Glutamatergic neuron (in vitro differentiated cells): ENCODE measurements around the gene DEPP1. TPM values are rescaled to one million over a fixed set of nuclear protein-coding genes. Genes with fewer than 3 reads are reported as not detected.

Experiments used
- DNase-seq: peaks from one replicate; pipeline ENCODE4 v3.0.0; 2022
- H3K27ac Mint-ChIP-seq: one replicate; pipeline ENCODE4 v1.8.0; 2020; ENCODE audit warnings: mild to moderate bottlenecking, mixed read lengths, inconsistent platforms; ENCODE audit not compliant: unreplicated experiment
- H3K27me3 Mint-ChIP-seq: one replicate; pipeline ENCODE4 v1.8.0; 2020; ENCODE audit warnings: mild to moderate bottlenecking, moderate library complexity, mixed read lengths, inconsistent platforms; ENCODE audit not compliant: unreplicated experiment
- H3K36me3 Mint-ChIP-seq: one replicate; pipeline ENCODE4 v1.8.0; 2020; ENCODE audit warnings: mild to moderate bottlenecking, mixed read lengths, inconsistent platforms; ENCODE audit not compliant: unreplicated experiment
- H3K4me1 Mint-ChIP-seq: one replicate; pipeline ENCODE4 v1.8.0; 2020; ENCODE audit warnings: mild to moderate bottlenecking, low read depth, mixed read lengths, inconsistent platforms; ENCODE audit not compliant: unreplicated experiment
- H3K4me3 Mint-ChIP-seq: one replicate; pipeline ENCODE4 v1.8.0; 2020; ENCODE audit warnings: mild to moderate bottlenecking, mixed read lengths, inconsistent platforms; ENCODE audit not compliant: unreplicated experiment
- H3K9me3 Mint-ChIP-seq: one replicate; pipeline ENCODE4 v1.8.0; 2020; ENCODE audit warnings: mild to moderate bottlenecking, moderate library complexity, mixed read lengths, inconsistent platforms; ENCODE audit not compliant: unreplicated experiment
- CTCF ChIP-seq: fragments of 200-600 bp; sonication (generic); IDR thresholded peaks from one replicate; pipeline ENCODE4 v1.5.0; 2021; ENCODE audit not compliant: partially characterized antibody, unreplicated experiment
- total RNA-seq: library from RNA; stranded (reverse); fragmentation: NEBNext Ultra II Directional; extraction: Animal tissue kit (Norgen Biotek cat#: 25700); gene quantifications from one replicate; pipeline ENCODE4 v1.2.1, GENCODE V29; 2021; ENCODE audit not compliant: unreplicated experiment

The DEPP1 gene
- total RNA-seq, 1 donor from 2014 or later: 13.6 TPM

- DNase-seq: no peak
- Mint-ChIP-seq H3K4me3 (no peak overlapping the region), H3K4me1 (peaks cover 18% of the 10 kb centered on the region), H3K27ac (peak overlapping the region; percentile 48), H3K27me3 (peaks cover 15% of the 10 kb centered on the region), H3K36me3 (peaks cover 11% of the 10 kb centered on the region), H3K9me3 (peaks cover 6% of the 10 kb centered on the region)
- no peak for TF ChIP-seq CTCF
Measured at GRCh38 chr10:44997105-44997748, 18.6 kb upstream of the DEPP1 start.

GRCh38 chr10:44995914-44996669, 17.5 kb upstream of the DEPP1 start:
- Mint-ChIP-seq H3K9me3 (peaks cover 8% of the 10 kb centered on the region), H3K27me3 (peaks cover 15% of the 10 kb centered on the region), H3K36me3 (peaks cover 16% of the 10 kb centered on the region), H3K4me3 (no peak overlapping the region), H3K27ac (peak overlapping the region; percentile 44), H3K4me1 (peaks cover 20% of the 10 kb centered on the region)
- no peak for TF ChIP-seq CTCF
- DNase-seq: no peak

- no peak for TF ChIP-seq CTCF
- Mint-ChIP-seq H3K27ac (peak overlapping the region; percentile 44), H3K9me3 (peaks cover 7% of the 10 kb centered on the region), H3K27me3 (peaks cover 14% of the 10 kb centered on the region), H3K36me3 (peaks cover 16% of the 10 kb centered on the region), H3K4me3 (no peak overlapping the region), H3K4me1 (peaks cover 20% of the 10 kb centered on the region)
- DNase-seq: no peak
Measured at GRCh38 chr10:44995581-44995913, 16.9 kb upstream of the DEPP1 start.

GRCh38 chr10:44994752-44995530, 16.3 kb upstream of the DEPP1 start:
- peaks cover 13% of the 10 kb centered on the region for H3K36me3 Mint-ChIP-seq
- H3K4me1 Mint-ChIP-seq: peaks cover 19% of the 10 kb centered on the region
- no peak overlapping the region for H3K27ac Mint-ChIP-seq
- TF ChIP-seq CTCF: no peak
- H3K4me3 Mint-ChIP-seq: no peak overlapping the region
- H3K27me3 Mint-ChIP-seq: peaks cover 9% of the 10 kb centered on the region
- no peak for DNase-seq
- peaks cover 2% of the 10 kb centered on the region for H3K9me3 Mint-ChIP-seq
